GM19043 (cell line): ENCODE data around the gene CR2.
"Not testable (repeated sequence)": the region's sequence is repeated elsewhere in the genome, so short reads cannot be mapped to it uniquely, and the experiment has no call there.

Experiments used
- ATAC-seq: cut with Tn5 transposase; IDR thresholded peaks from one replicate; pipeline ENCODE4 v1.9.1; 2021; ENCODE audit warnings: low read depth; ENCODE audit not compliant: unreplicated experiment

The CR2 gene

DNA sequence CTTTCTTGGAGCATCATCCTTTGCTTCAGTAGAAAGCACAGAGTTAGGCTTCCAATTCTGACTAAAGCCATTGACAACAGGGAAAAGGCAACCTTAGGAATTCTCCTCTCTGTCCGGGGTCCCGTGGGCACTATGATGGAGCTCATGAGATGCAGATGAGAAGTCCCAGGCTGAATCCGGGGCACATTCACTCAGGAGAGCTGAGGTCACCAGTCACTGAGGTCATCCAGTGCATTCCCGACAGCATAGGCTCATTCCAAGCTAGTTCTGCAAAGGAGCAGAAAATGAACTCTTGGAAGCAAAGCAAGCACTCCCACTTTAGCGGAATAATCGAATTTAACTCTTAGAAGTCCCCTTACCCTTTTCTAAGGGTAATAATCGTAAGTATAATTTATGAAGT, 48.6 kb downstream of the CR2 start:
- no peak for ATAC-seq

GRCh38 chr1:207503950-207504349, 49.8 kb downstream of the CR2 start:
- ATAC-seq = no peak

DNA sequence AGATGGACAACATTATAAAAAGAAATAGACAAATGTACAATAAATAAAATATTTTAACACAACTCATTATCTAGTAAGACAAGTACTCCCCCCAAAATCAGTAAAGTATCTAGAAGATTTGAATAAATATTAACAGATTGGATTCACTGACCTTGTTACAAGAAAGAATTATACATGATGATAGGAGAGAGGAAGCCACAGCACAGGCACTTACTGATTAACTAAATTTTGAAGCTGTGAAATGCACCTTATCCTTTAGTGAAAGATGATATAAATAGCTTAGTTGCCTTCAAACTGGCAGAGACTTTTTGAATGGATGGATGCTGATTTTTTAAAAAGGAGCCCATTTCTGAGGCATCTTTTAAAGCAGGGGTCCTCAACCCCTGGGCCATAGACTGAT, 50.3 kb downstream of the CR2 start:
- ATAC-seq = no peak

DNA sequence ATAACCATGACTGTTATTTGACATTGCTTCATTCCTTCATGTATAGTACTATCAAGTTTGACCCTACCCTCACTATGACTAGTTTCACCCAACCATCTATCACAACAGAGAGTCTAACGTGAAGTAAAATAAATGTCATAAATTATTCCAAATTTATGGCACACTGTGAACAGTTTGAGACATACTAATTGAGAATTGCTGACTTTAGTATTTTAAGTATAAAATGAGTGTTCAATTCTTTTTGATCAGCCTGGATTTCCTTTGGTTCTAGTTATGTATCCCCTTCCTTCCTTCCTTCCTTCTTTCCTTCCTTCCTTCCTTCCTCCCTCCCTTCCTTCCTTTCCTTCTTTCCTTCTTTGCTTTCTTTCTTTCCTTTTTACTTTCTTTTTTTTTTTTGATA, 56.3 kb downstream of the CR2 start:
- no peak for ATAC-seq

GRCh38 chr1:207514890-207515289, 60.8 kb downstream of the CR2 start:
- no peak for ATAC-seq

GRCh38 chr1:207516729-207517128, 62.6 kb downstream of the CR2 start:
- ATAC-seq = no peak

- ATAC-seq = no peak
These were observed 64.6 kb downstream of the CR2 start for GRCh38 chr1:207518608-207519236.

DNA sequence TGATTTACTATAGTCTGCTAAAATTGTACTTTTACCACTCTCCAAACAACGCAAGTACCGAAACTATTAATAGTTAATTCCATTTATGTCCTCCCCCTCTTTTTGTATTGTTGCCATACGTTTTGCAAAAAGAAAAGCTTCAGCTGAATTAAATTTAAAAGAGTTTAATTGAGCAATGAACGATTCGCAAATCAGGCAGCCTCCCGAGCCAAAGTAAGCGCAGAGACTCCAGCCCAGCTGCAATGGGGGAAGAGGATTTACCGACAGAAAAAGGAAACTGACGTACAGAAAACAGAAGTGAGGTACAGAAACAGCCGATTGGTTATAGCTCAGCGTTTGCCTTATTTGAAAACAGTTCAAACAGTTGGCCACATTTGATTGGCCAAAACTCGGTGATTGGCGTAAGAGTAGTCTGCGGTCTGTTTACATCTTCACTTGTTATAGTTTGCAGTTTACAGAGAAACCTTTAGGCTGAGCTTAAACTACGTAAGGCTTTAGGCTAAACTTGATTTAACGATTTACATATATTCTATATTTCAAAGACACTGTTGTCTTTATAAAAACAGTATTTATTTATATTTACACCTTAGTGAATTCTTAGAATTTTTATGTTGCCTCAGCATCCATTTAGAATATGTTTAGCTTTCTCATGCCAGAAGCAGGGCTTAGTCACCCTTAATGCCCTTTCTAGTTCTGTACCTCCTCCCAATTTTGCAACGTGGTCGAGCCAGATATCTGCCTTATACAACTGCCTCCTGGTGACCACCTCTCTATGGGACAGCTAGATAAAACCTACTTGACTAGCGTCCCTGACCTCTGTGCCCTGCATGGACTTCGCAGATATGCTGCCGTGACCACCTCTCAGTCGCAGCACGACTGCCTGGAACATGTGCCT, 65.6 kb downstream of the CR2 start:
- ATAC-seq = no peak

- ATAC-seq = not testable (repeated sequence)
These were observed 66.5 kb downstream of the CR2 start for GRCh38 chr1:207520400-207521345.

DNA sequence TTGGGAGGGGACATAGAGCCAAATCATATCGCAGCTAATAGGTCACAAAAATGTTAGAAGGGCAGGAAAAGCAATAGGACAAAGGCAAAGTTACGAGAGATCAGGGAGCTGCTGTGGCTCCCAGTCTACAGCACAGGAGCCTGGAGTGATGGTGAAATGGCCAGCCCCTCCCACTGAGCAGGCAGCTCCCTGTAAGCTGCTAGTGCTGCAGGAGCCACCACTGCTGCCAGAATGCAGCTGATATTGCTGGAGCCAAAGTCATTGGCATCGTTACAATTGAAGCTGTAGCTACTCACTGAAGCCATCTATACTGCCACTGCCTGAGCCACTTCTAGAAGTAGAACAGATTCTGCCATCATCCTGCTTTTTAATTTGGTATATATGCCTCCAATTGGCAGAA, 71.1 kb downstream of the CR2 start:
- not testable (repeated sequence) for ATAC-seq

- not testable (repeated sequence) for ATAC-seq
These were observed 74.3 kb downstream of the CR2 start for GRCh38 chr1:207528401-207528800.

- ATAC-seq = not testable (repeated sequence)
These were observed 82.1 kb downstream of the CR2 start for GRCh38 chr1:207536263-207536662.
